Erythroblast (primary cell): Measurements from ENCODE around the gene CLCA1.

Source experiments
- DNase-seq, 2 experiments: peaks; one replicate each; lab custom pipeline; 2025; lab: John Stamatoyannopoulos, UW
- GATA1 ChIP-seq: IDR thresholded peaks from 2 replicates; pipeline ENCODE4 v1.6.1; 2011; ENCODE audit warnings: low read depth, mild to moderate bottlenecking, control low read depth, low read length, moderate library complexity
- POLR2A ChIP-seq: IDR thresholded peaks from 2 replicates; pipeline ENCODE4 v1.6.1; 2011; ENCODE audit warnings: mild to moderate bottlenecking, low read length

The CLCA1 gene

GRCh38 chr1:86472767-86473166 is 4.0 kb downstream of the CLCA1 start:
- no peak for DNase-seq
- TF ChIP-seq POLR2A, result no peak
- no peak for TF ChIP-seq GATA1

GRCh38 chr1:86477256-86477655 is 8.5 kb downstream of the CLCA1 start:
- TF ChIP-seq POLR2A (no peak), GATA1 (no peak)
- DNase-seq, result no peak

- no peak for DNase-seq
- TF ChIP-seq GATA1 (no peak), POLR2A (no peak)
Measured at GRCh38 chr1:86477682-86478081, 9.0 kb downstream of the CLCA1 start.

GRCh38 chr1:86478416-86479156 is 9.9 kb downstream of the CLCA1 start:
- no peak for TF ChIP-seq POLR2A
- TF ChIP-seq GATA1, result no peak
- DNase-seq, result no peak

- no peak for DNase-seq
- no peak for TF ChIP-seq POLR2A
- no peak for TF ChIP-seq GATA1
Measured at GRCh38 chr1:86481966-86482365, 13.2 kb downstream of the CLCA1 start.

- no peak for DNase-seq
- TF ChIP-seq GATA1 (no peak), POLR2A (no peak)
Measured at GRCh38 chr1:86487131-86487810, 18.5 kb downstream of the CLCA1 start.

GRCh38 chr1:86487811-86488141 is 19.0 kb downstream of the CLCA1 start:
- TF ChIP-seq GATA1 (no peak), POLR2A (no peak)

GRCh38 chr1:86489242-86489878 is 20.6 kb downstream of the CLCA1 start:
- DNase-seq, result no peak
- no peak for TF ChIP-seq POLR2A
- no peak for TF ChIP-seq GATA1

More at GRCh38 chr1:86487811-86488141, 19.0 kb downstream of the CLCA1 start:
- DNase-seq, result no peak

GRCh38 chr1:86491171-86491950 is 22.6 kb downstream of the CLCA1 start:
- DNase-seq, result no peak
- no peak for TF ChIP-seq POLR2A
- TF ChIP-seq GATA1, result no peak

- no peak for TF ChIP-seq POLR2A
- TF ChIP-seq GATA1, result no peak
- DNase-seq, result no peak
Measured at GRCh38 chr1:86498281-86498680, 29.6 kb downstream of the CLCA1 start.

GRCh38 chr1:86499987-86500593 is 31.4 kb downstream of the CLCA1 start:
- DNase-seq, result peak; percentile 50 to 55
- TF ChIP-seq POLR2A (no peak), GATA1 (no peak)

- DNase-seq, result no peak
- no peak for TF ChIP-seq POLR2A
- no peak for TF ChIP-seq GATA1
Measured at GRCh38 chr1:86500714-86501113, 32.0 kb downstream of the CLCA1 start.

GRCh38 chr1:86502125-86502646 is 33.5 kb downstream of the CLCA1 start:
- peak; percentile 46 to 60 for DNase-seq
